GM12891 (cell line): Measurements from ENCODE around the gene KCNJ10.
A peak's percentile ranks its signal among the peaks of the same experiment; 100 is the strongest.

Experiments used
- DNase-seq: peaks from one replicate; pipeline ENCODE4 v3.0.0; 2011; ENCODE audit warnings: low spot score; ENCODE audit not compliant: insufficient read length
- FAIRE-seq: peaks from 2 replicates; lab custom pipeline; 2011; peaks lifted over from hg19 to GRCh38; lab: Jason Lieb, UNC
- PAX5 ChIP-seq: IDR thresholded peaks from 2 replicates; pipeline ENCODE4 v1.6.1; 2011; ENCODE audit warnings: low read length, moderate library complexity, mild to moderate bottlenecking; ENCODE audit not compliant: insufficient read depth, severe bottlenecking
- POLR2A ChIP-seq: IDR thresholded peaks from 2 replicates; pipeline ENCODE4 v1.6.1; 2011; ENCODE audit warnings: low read depth, low read length, control low read depth
- POLR2AphosphoS5 ChIP-seq: IDR thresholded peaks from 2 replicates; pipeline ENCODE4 v1.6.1; 2011; ENCODE audit warnings: low read depth, low read length, control low read depth
- POU2F2 ChIP-seq: IDR thresholded peaks from 2 replicates; pipeline ENCODE4 v1.6.1; 2011; ENCODE audit warnings: low read depth, mild to moderate bottlenecking, control low read depth, low read length, moderate library complexity
- SPI1 ChIP-seq: IDR thresholded peaks from 2 replicates; pipeline ENCODE4 v1.6.1; 2011; ENCODE audit warnings: low read depth, low read length, control low read depth
- TAF1 ChIP-seq: IDR thresholded peaks from 2 replicates; pipeline ENCODE4 v1.6.1; 2011; ENCODE audit warnings: low read depth, low read length, control low read depth

Gene KCNJ10

GRCh38 chr1:160085686-160086455 lies 15.9 kb upstream of the KCNJ10 start:
- peak; percentile 88 for DNase-seq
- no peak for TF ChIP-seq POU2F2
- TF ChIP-seq TAF1: no peak
- TF ChIP-seq PAX5: no peak
- TF ChIP-seq SPI1: no peak
- no peak for TF ChIP-seq POLR2AphosphoS5
- TF ChIP-seq POLR2A: no peak
- FAIRE-seq: peak; percentile 90

- DNase-seq: no peak
- TF ChIP-seq SPI1 (no peak), POU2F2 (no peak), POLR2AphosphoS5 (no peak), POLR2A (no peak), PAX5 (no peak), TAF1 (no peak)
These were observed 14.9 kb upstream of the KCNJ10 start for GRCh38 chr1:160084771-160085321.

GRCh38 chr1:160083968-160084770 lies 14.2 kb upstream of the KCNJ10 start:
- FAIRE-seq (peak; percentile 94), DNase-seq (peak; percentile 81)
- no peak for TF ChIP-seq TAF1
- no peak for TF ChIP-seq POU2F2
- no peak for TF ChIP-seq SPI1

More at GRCh38 chr1:160084771-160085321, 14.9 kb upstream of the KCNJ10 start:
- no peak for FAIRE-seq

- DNase-seq (no peak), FAIRE-seq (no peak)
- no peak for TF ChIP-seq POLR2AphosphoS5
- TF ChIP-seq SPI1: no peak
- TF ChIP-seq POU2F2: no peak
These were observed 13.0 kb upstream of the KCNJ10 start for GRCh38 chr1:160082926-160083325.

- DNase-seq (no peak), FAIRE-seq (no peak)
- TF ChIP-seq POLR2A (no peak), POU2F2 (no peak), TAF1 (no peak), POLR2AphosphoS5 (no peak), SPI1 (no peak), PAX5 (no peak)
These were observed 12.5 kb upstream of the KCNJ10 start for GRCh38 chr1:160082487-160082886.

- TF ChIP-seq POU2F2: no peak
- TF ChIP-seq TAF1: no peak
- no peak for TF ChIP-seq POLR2A
- no peak for TF ChIP-seq SPI1
- TF ChIP-seq PAX5: no peak
- no peak for TF ChIP-seq POLR2AphosphoS5
- DNase-seq (no peak), FAIRE-seq (no peak)
These were observed 11.4 kb upstream of the KCNJ10 start, which contains the start of gene KCNJ9 for GRCh38 chr1:160081261-160081936. TSS of gene KCNJ9 (plus strand) at chr1:160081538. CDS start at chr1:160084031, 2,493 bp downstream.

GRCh38 chr1:160080381-160081100 lies 10.6 kb upstream of the KCNJ10 start:
- no peak for DNase-seq
- TF ChIP-seq POLR2AphosphoS5: no peak
- no peak for TF ChIP-seq SPI1
- TF ChIP-seq TAF1: no peak
- no peak for TF ChIP-seq POU2F2
- no peak for TF ChIP-seq POLR2A
- no peak for TF ChIP-seq PAX5
- FAIRE-seq: no peak

GRCh38 chr1:160079448-160079847 lies 9.5 kb upstream of the KCNJ10 start:
- no peak for DNase-seq
- no peak for TF ChIP-seq TAF1
- no peak for TF ChIP-seq POU2F2
- TF ChIP-seq SPI1: no peak
- TF ChIP-seq POLR2AphosphoS5: no peak
- TF ChIP-seq POLR2A: no peak
- TF ChIP-seq PAX5: no peak
- FAIRE-seq: no peak
